ENCODE data around the gene RTEL1. TPM values are rescaled to one million over a fixed set of nuclear protein-coding genes. Genes with fewer than 3 reads are reported as not detected.

The RTEL1 gene
- total and polyA plus RNA-seq, 10 donors = 7.3 to 49.8 (median 40.2) TPM

GRCh38 chr20:63643499-63643898 lies 14.6 kb upstream of the RTEL1 start:
- WGBS, 5 donors = 93 to 99% (median 93%) methylated on average over 7 to 10 of the region's 10 CpGs
- DNase-seq = peak; percentile 86
- TF ChIP-seq CTCF (IDR thresholded peaks at IDR 0.05 in 8 of 11, conservative IDR thresholded peaks at IDR 0.05 in 3 of 11) = no peak
- TF ChIP-seq POLR2AphosphoS5 (IDR thresholded peaks at IDR 0.05) = no peak
- TF ChIP-seq POLR2A (IDR thresholded peaks at IDR 0.05) = no peak
- intact Hi-C loops (cut with DNase I; ENCODE audit: low total_unique reads) = no loop called here
- Histone ChIP-seq H3K27ac (no peak overlapping the region), H3K27me3 (replicated peaks in 1 of 7) (no peaks in the 10 kb centered on the region), H3K9me3 (no peaks in the 10 kb centered on the region), H3K36me3 (peaks cover 0 to 13% (median 0%) of the 10 kb centered on the region in 6 donors), H3K4me3 (no peak overlapping the region), H3K4me1 (peaks cover 20 to 42% (median 33%) of the 10 kb centered on the region in 6 donors)

GRCh38 chr20:63643946-63644345 lies 14.2 kb upstream of the RTEL1 start:
- Histone ChIP-seq H3K36me3 (peaks cover 0 to 13% (median 0%) of the 10 kb centered on the region in 6 donors), H3K4me1 (peaks cover 17 to 38% (median 29%) of the 10 kb centered on the region in 6 donors), H3K9me3 (no peaks in the 10 kb centered on the region), H3K4me3 (no peak overlapping the region), H3K27ac (no peak overlapping the region), H3K27me3 (replicated peaks in 1 of 7) (no peaks in the 10 kb centered on the region)
- 88 to 96% (median 92%) methylated on average over 15 of the region's 15 CpGs for WGBS, 5 donors
- intact Hi-C loops (cut with DNase I; ENCODE audit: low total_unique reads) = no loop called here
- peak; percentile 82 for DNase-seq
- TF ChIP-seq CTCF (IDR thresholded peaks at IDR 0.05 in 8 of 11, conservative IDR thresholded peaks at IDR 0.05 in 3 of 11) (no peak), POLR2A (IDR thresholded peaks at IDR 0.05) (no peak), POLR2AphosphoS5 (IDR thresholded peaks at IDR 0.05) (no peak)

- WGBS, 5 donors = 85 to 93% (median 87%) methylated on average over 4 of the region's 4 CpGs
- no peak overlapping the region for H3K4me3 ChIP-seq
- no peak overlapping the region for H3K27ac ChIP-seq
- DNase-seq = no peak
- H3K9me3 ChIP-seq = no peaks in the 10 kb centered on the region
- peaks cover 0 to 13% (median 0%) of the 10 kb centered on the region in 6 donors for H3K36me3 ChIP-seq
- intact Hi-C loops (cut with DNase I; ENCODE audit: low total_unique reads) = no loop called here
- no peak for TF ChIP-seq POLR2AphosphoS5 (IDR thresholded peaks at IDR 0.05)
- TF ChIP-seq POLR2A (IDR thresholded peaks at IDR 0.05) = no peak
- TF ChIP-seq CTCF (IDR thresholded peaks at IDR 0.05 in 8 of 11, conservative IDR thresholded peaks at IDR 0.05 in 3 of 11) = no peak
- H3K27me3 ChIP-seq (replicated peaks in 1 of 7) = no peaks in the 10 kb centered on the region
- peaks cover 7 to 25% (median 16%) of the 10 kb centered on the region in 6 donors for H3K4me1 ChIP-seq
Measured at GRCh38 chr20:63645218-63645617, 12.9 kb upstream of the RTEL1 start.

GRCh38 chr20:63648190-63648589 lies 9.9 kb upstream of the RTEL1 start:
- Histone ChIP-seq H3K27me3 (replicated peaks in 1 of 7) (peaks cover 0 to 22% (median 13%) of the 10 kb centered on the region in 7 donors), H3K4me1 (peaks cover 0 to 26% (median 20%) of the 10 kb centered on the region in 6 donors), H3K4me3 (no peak overlapping the region), H3K36me3 (peaks cover 0 to 11% (median 0%) of the 10 kb centered on the region in 6 donors), H3K9me3 (no peaks in the 10 kb centered on the region), H3K27ac (no peak overlapping the region)
- DNase-seq = no peak
- 84 to 96% (median 90%) methylated on average over 6 of the region's 6 CpGs for WGBS, 5 donors
- intact Hi-C loops (cut with DNase I; ENCODE audit: low total_unique reads) = no loop called here
- no peak for TF ChIP-seq POLR2AphosphoS5 (IDR thresholded peaks at IDR 0.05)
- TF ChIP-seq CTCF (IDR thresholded peaks at IDR 0.05 in 8 of 11, conservative IDR thresholded peaks at IDR 0.05 in 3 of 11) = no peak
- TF ChIP-seq POLR2A (IDR thresholded peaks at IDR 0.05) = no peak
